Ishikawa (cell line): ENCODE data around the gene NMNAT3.

Source experiments
- CREB1 ChIP-seq: IDR thresholded peaks from 2 replicates; pipeline ENCODE4 v1.6.1; 2012; ENCODE audit warnings: low read depth
- RAD21 ChIP-seq: IDR thresholded peaks from 2 replicates; pipeline ENCODE4 v1.6.1; 2012; ENCODE audit warnings: low read depth
- TF ChIP-seq, protein P1 (sequence below): IDR thresholded peaks from 2 replicates; pipeline ENCODE4 v1.6.1; 2012
- TF ChIP-seq, protein P2 (sequence below): IDR thresholded peaks from 2 replicates; pipeline ENCODE4 v1.6.1; 2012; ENCODE audit warnings: low read depth, mild to moderate bottlenecking
- TF ChIP-seq, protein P3 (sequence below): IDR thresholded peaks from 2 replicates; pipeline ENCODE4 v1.6.1; 2012

DNA sequence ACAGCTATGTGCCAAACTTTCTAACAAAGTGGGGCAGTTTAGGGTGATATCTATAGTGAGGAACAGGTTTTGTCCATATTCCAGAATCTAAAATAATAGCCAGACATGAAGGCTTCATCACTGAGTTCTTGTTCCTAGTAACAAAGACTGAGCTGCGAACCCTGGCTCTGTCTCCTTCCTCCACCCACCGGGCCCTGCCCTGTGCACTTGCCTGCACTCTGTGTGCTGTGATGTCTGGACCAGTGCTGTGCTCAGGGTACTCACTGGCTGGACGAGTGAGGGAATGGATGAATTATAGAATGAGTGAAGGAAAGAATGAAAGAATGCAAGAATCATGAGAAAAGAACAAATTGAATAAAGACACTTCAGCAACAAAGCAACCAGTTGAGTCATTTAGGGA is 8.9 kb upstream of the NMNAT3 start:
- TF ChIP-seq, protein P1, sequence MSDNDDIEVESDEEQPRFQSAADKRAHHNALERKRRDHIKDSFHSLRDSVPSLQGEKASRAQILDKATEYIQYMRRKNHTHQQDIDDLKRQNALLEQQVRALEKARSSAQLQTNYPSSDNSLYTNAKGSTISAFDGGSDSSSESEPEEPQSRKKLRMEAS, result no peak
- TF ChIP-seq RAD21 (no peak), CREB1 (no peak)
- TF ChIP-seq, protein P2, sequence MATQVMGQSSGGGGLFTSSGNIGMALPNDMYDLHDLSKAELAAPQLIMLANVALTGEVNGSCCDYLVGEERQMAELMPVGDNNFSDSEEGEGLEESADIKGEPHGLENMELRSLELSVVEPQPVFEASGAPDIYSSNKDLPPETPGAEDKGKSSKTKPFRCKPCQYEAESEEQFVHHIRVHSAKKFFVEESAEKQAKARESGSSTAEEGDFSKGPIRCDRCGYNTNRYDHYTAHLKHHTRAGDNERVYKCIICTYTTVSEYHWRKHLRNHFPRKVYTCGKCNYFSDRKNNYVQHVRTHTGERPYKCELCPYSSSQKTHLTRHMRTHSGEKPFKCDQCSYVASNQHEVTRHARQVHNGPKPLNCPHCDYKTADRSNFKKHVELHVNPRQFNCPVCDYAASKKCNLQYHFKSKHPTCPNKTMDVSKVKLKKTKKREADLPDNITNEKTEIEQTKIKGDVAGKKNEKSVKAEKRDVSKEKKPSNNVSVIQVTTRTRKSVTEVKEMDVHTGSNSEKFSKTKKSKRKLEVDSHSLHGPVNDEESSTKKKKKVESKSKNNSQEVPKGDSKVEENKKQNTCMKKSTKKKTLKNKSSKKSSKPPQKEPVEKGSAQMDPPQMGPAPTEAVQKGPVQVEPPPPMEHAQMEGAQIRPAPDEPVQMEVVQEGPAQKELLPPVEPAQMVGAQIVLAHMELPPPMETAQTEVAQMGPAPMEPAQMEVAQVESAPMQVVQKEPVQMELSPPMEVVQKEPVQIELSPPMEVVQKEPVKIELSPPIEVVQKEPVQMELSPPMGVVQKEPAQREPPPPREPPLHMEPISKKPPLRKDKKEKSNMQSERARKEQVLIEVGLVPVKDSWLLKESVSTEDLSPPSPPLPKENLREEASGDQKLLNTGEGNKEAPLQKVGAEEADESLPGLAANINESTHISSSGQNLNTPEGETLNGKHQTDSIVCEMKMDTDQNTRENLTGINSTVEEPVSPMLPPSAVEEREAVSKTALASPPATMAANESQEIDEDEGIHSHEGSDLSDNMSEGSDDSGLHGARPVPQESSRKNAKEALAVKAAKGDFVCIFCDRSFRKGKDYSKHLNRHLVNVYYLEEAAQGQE, result no peak
- TF ChIP-seq, protein P3, sequence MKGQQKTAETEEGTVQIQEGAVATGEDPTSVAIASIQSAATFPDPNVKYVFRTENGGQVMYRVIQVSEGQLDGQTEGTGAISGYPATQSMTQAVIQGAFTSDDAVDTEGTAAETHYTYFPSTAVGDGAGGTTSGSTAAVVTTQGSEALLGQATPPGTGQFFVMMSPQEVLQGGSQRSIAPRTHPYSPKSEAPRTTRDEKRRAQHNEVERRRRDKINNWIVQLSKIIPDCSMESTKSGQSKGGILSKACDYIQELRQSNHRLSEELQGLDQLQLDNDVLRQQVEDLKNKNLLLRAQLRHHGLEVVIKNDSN, result no peak
